Common myeloid progenitor, CD34-positive (primary cell): ENCODE results near the gene ASB13.
"Not testable (repeated sequence)": the region's sequence is repeated elsewhere in the genome, so short reads cannot be mapped to it uniquely, and the experiment has no call there.

Source experiments
- CTCF ChIA-PET: fragments of 350-600 bp; sonication (Branson Sonifier 250); formaldehyde crosslinking; loops from one replicate; lab custom pipeline; 2021; ENCODE audit warnings: antibody characterized with exemption; lab: Charles Lee
- POLR2A ChIA-PET: fragments of 350-600 bp; sonication (Branson Sonifier 250); formaldehyde crosslinking; loops from one replicate; lab custom pipeline; 2021; ENCODE audit warnings: antibody characterized with exemption; lab: Charles Lee
- DNase-seq, 3 donors: peaks; one replicate each; pipeline versions ENCODE4 v3.0.0 to v3.0.0-alpha.2; 2013
- H3K27ac ChIP-seq, 2 experiments: 1 replicate in 1 of 2; 2 replicates in 1 of 2; pipeline ENCODE4 v1.7.0; 2013; ENCODE audit warnings: inconsistent platforms in 2 of 2, low read length in 2 of 2, mild to moderate bottlenecking in 2 of 2, low read depth in 1 of 2, moderate library complexity in 1 of 2; ENCODE audit not compliant: severe bottlenecking in 2 of 2, insufficient read depth in 1 of 2, poor library complexity in 1 of 2
- H3K27me3 ChIP-seq, 5 experiments: replicated peaks in 2 of 5; 1 replicate in 3 of 5; 2 replicates in 2 of 5; pipeline versions ENCODE4 v1.6.1 to v1.7.0; 2013; ENCODE audit warnings: low read length in 4 of 5, mild to moderate bottlenecking in 2 of 5, moderate library complexity in 2 of 5, inconsistent platforms in 1 of 5; ENCODE audit not compliant: insufficient read depth in 5 of 5, control insufficient read depth in 4 of 5
- H3K36me3 ChIP-seq, 4 experiments: 1 replicate in 2 of 4; 2 replicates in 2 of 4; pipeline versions ENCODE4 v1.6.1 to v1.7.0; 2013; ENCODE audit warnings: low read length in 3 of 4, control low read depth in 1 of 4, mild to moderate bottlenecking in 1 of 4; ENCODE audit not compliant: control insufficient read depth in 4 of 4, insufficient read depth in 4 of 4
- H3K4me1 ChIP-seq, 4 experiments: 1 replicate in 3 of 4; 2 replicates in 1 of 4; pipeline versions ENCODE4 v1.6.1 to v1.7.1; 2013; ENCODE audit warnings: low read length in 3 of 4, mild to moderate bottlenecking in 3 of 4, control low read depth in 1 of 4, inconsistent platforms in 1 of 4, moderate library complexity in 1 of 4; ENCODE audit not compliant: control insufficient read depth in 4 of 4, insufficient read depth in 4 of 4; ENCODE audit errors: control extremely low read depth in 1 of 4
- H3K4me3 ChIP-seq, 7 experiments: 1 replicate in 4 of 7; 2 replicates in 3 of 7; pipeline versions ENCODE4 v1.5.1 to v1.7.0; 2013; ENCODE audit warnings: mild to moderate bottlenecking in 7 of 7, low read length in 6 of 7, moderate library complexity in 6 of 7, inconsistent platforms in 2 of 7, low read depth in 2 of 7, control low read depth in 1 of 7; ENCODE audit not compliant: insufficient read depth in 4 of 7, control insufficient read depth in 1 of 7; ENCODE audit errors: extremely low read depth in 1 of 7
- H3K9me3 ChIP-seq, 5 experiments: 1 replicate in 4 of 5; 2 replicates in 1 of 5; pipeline versions ENCODE4 v1.6.1 to v1.7.1; 2013; ENCODE audit warnings: low read length in 4 of 5, mild to moderate bottlenecking in 2 of 5, inconsistent platforms in 1 of 5, low read depth in 1 of 5, moderate library complexity in 1 of 5; ENCODE audit not compliant: control insufficient read depth in 4 of 5, insufficient read depth in 2 of 5; ENCODE audit errors: control extremely low read depth in 1 of 5
- WGBS: methylation state at CpG from one replicate; pipeline ENCODE4 v1.1.5; 2013; ENCODE audit not compliant: insufficient coverage; 5-methylcytosine and 5-hydroxymethylcytosine counted together

Gene ASB13

GRCh38 chr10:5596611-5597341, 69.6 kb downstream of the ASB13 start:
- 94% methylated on average over 19 of the region's 26 CpGs for WGBS
- CTCF ChIA-PET: no interaction called here
- Histone ChIP-seq H3K27me3 (no peaks in the 10 kb centered on the region), H3K27ac (no peak overlapping the region), H3K4me3 (no peak overlapping the region), H3K36me3 (no peaks in the 10 kb centered on the region), H3K9me3 (no peaks in the 10 kb centered on the region), H3K4me1 (peaks cover 0 to 19% (median 9%) of the 10 kb centered on the region in 4 experiments)
- POLR2A ChIA-PET: no interaction called here
- DNase-seq: no peak

- no peaks in the 10 kb centered on the region for H3K36me3 ChIP-seq
- no peaks in the 10 kb centered on the region for H3K9me3 ChIP-seq
- WGBS: 47% methylated on average over 7 of the region's 9 CpGs
- H3K27me3 ChIP-seq: no peaks in the 10 kb centered on the region
- no peak overlapping the region for H3K27ac ChIP-seq
- no peak overlapping the region for H3K4me3 ChIP-seq
- H3K4me1 ChIP-seq: peaks cover 0 to 12% (median 9%) of the 10 kb centered on the region in 4 experiments
- CTCF ChIA-PET: interaction anchor here (0.7 to 1.3 kb wide), 3 partner anchors 13 to 746 kb away, joined by 3 read pairs; no protein-coding TSS in a partner anchor
- DNase-seq: peak; percentile 24 to 44 (median 43)
- POLR2A ChIA-PET: no interaction called here
Observed at GRCh38 chr10:5595994-5596471, 70.4 kb downstream of the ASB13 start.

- Histone ChIP-seq H3K27me3 (no peaks in the 10 kb centered on the region), H3K9me3 (no peaks in the 10 kb centered on the region), H3K4me3 (no peak overlapping the region), H3K4me1 (peaks cover 0 to 12% (median 9%) of the 10 kb centered on the region in 4 experiments), H3K36me3 (no peaks in the 10 kb centered on the region), H3K27ac (no peak overlapping the region)
- ChIA-PET CTCF (interaction anchor here (0.7 to 1.3 kb wide), 3 partner anchors 14 to 746 kb away, joined by 3 read pairs; no protein-coding TSS in a partner anchor), POLR2A (no interaction called here)
- no peak for DNase-seq
- 76% methylated on average over 6 of the region's 7 CpGs for WGBS
Observed at GRCh38 chr10:5595591-5595990, 70.8 kb downstream of the ASB13 start.

GRCh38 chr10:5595095-5595494, 71.3 kb downstream of the ASB13 start:
- WGBS: 95% methylated on average over 5 of the region's 5 CpGs
- no peaks in the 10 kb centered on the region for H3K36me3 ChIP-seq
- no peak overlapping the region for H3K27ac ChIP-seq
- CTCF ChIA-PET: interaction anchor here (1.2 to 1.3 kb wide), 2 partner anchors 65 to 745 kb away, joined by 3 read pairs; no protein-coding TSS in a partner anchor
- no peaks in the 10 kb centered on the region for H3K9me3 ChIP-seq
- no peaks in the 10 kb centered on the region for H3K27me3 ChIP-seq
- POLR2A ChIA-PET: interaction anchor here (0.5 kb wide), 1 partner anchor 145 kb away, joined by 5 read pairs; no protein-coding TSS in a partner anchor
- no peak overlapping the region for H3K4me3 ChIP-seq
- no peak for DNase-seq
- H3K4me1 ChIP-seq: peaks cover 0 to 12% (median 9%) of the 10 kb centered on the region in 4 experiments

- Histone ChIP-seq H3K4me1 (peaks cover 0 to 12% (median 9%) of the 10 kb centered on the region in 4 experiments), H3K9me3 (no peaks in the 10 kb centered on the region), H3K27ac (no peak overlapping the region), H3K36me3 (no peaks in the 10 kb centered on the region), H3K4me3 (no peak overlapping the region), H3K27me3 (no peaks in the 10 kb centered on the region)
- WGBS: 61% methylated on average over 12 of the region's 14 CpGs
- CTCF ChIA-PET: interaction anchor here (0.8 to 1.1 kb wide), 3 partner anchors 25 to 745 kb away, joined by 3 to 4 read pairs (median 3); no protein-coding TSS in a partner anchor
- DNase-seq: no peak
- POLR2A ChIA-PET: interaction anchor here (0.5 to 0.6 kb wide), 2 partner anchors 145 to 1546 kb away, joined by 4 to 5 read pairs; no protein-coding TSS in a partner anchor
Observed at GRCh38 chr10:5594271-5595049, 71.9 kb downstream of the ASB13 start.

DNA sequence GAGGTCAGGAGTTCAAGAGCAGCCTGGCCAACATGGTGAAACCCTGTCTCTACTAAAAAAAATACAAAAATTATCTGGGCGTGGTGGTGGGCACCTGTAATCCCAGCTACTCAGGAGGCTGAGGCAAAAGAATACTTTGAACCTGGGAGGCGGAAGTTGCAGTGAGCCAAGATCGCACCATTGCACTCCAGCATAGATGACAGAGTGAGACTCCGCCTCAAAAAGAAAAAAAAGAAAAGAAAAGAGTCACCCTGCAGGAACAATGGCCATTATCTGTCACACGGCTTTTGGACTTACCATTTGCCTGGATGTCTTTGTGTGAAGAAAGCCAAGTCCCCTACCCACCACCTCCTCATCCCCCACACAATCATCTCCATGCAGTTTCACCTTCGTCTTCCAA, 73.0 kb downstream of the ASB13 start:
- H3K9me3 ChIP-seq, H3K27ac ChIP-seq, DNase-seq, H3K36me3 ChIP-seq, H3K4me3 ChIP-seq, CTCF ChIA-PET, POLR2A ChIA-PET, H3K27me3 ChIP-seq: not testable (repeated sequence)
- H3K4me1 ChIP-seq: peaks cover 0 to 12% (median 9%) of the 10 kb centered on the region in 4 experiments
- WGBS: 76% methylated on average over 3 of the region's 6 CpGs
